ENCODE data around the gene ZIC1. TPM values are rescaled to one million over a fixed set of nuclear protein-coding genes. Genes with fewer than 3 reads are reported as not detected.

Gene ZIC1
- not detected in 2 replicates for total RNA-seq

GRCh38 chr3:147409143-147410115 is at the start of gene ZIC1:
TSS of gene ZIC1 (plus strand) at chr3:147409365. CDS start at chr3:147410113, 748 bp downstream.

GRCh38 chr3:147406028-147406931 is 2.9 kb upstream of the ZIC1 start, which contains the start of gene ZIC4:
TSS of gene ZIC4 (minus strand) at chr3:147406543. CDS start at chr3:147402797, 3,746 bp downstream.

Other genes with a start within 250 kb of the ZIC1 start
- gene ZIC4, start 2.8 kb upstream of the ZIC1 start, total RNA-seq, result not detected in 2 replicates